Keratinocyte (primary cell): Measurements from ENCODE around the gene EFCAB12.

Experiments used
- EZH2 ChIP-seq: IDR thresholded peaks from one replicate; pipeline ENCODE4 v1.6.1; 2012; ENCODE audit warnings: inconsistent platforms, mild to moderate bottlenecking, low read length, moderate library complexity
- TF ChIP-seq, protein P1 (sequence below), 3 experiments: IDR thresholded peaks in 1 of 3; conservative IDR thresholded peaks in 1 of 3; optimal IDR thresholded peaks in 1 of 3; 2 replicates in 2 of 3; 3 replicates in 1 of 3; pipeline versions ENCODE3 to v1.5.1; 2011; ENCODE audit warnings: low read length in 3 of 3, mild to moderate bottlenecking in 3 of 3, moderate library complexity in 2 of 3, control low read depth in 1 of 3, inconsistent platforms in 1 of 3; ENCODE audit not compliant: insufficient read depth in 2 of 3; ENCODE audit errors: extremely low read depth in 1 of 3

- TF ChIP-seq, protein P1, sequence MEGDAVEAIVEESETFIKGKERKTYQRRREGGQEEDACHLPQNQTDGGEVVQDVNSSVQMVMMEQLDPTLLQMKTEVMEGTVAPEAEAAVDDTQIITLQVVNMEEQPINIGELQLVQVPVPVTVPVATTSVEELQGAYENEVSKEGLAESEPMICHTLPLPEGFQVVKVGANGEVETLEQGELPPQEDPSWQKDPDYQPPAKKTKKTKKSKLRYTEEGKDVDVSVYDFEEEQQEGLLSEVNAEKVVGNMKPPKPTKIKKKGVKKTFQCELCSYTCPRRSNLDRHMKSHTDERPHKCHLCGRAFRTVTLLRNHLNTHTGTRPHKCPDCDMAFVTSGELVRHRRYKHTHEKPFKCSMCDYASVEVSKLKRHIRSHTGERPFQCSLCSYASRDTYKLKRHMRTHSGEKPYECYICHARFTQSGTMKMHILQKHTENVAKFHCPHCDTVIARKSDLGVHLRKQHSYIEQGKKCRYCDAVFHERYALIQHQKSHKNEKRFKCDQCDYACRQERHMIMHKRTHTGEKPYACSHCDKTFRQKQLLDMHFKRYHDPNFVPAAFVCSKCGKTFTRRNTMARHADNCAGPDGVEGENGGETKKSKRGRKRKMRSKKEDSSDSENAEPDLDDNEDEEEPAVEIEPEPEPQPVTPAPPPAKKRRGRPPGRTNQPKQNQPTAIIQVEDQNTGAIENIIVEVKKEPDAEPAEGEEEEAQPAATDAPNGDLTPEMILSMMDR (optimal IDR thresholded peaks at IDR 0.05 in 1 of 3, IDR thresholded peaks at IDR 0.05 in 1 of 3, conservative IDR thresholded peaks at IDR 0.05 in 1 of 3; ENCODE audit: extremely low read depth in 1 of 3, insufficient read depth in 2 of 3, low read length in 3 of 3) = no peak
- no peak for TF ChIP-seq EZH2
These were observed 42.4 kb upstream of the EFCAB12 start for GRCh38 chr3:129470861-129471260.
